DND-41 (cell line): ENCODE measurements around the gene ACTN1.

Source experiments
- ATAC-seq: fragments of 200-7000 bp; cut with Tn5 transposase; 3 replicates; pipeline ENCODE4 v1.9.1; 2021; ENCODE audit warnings: low read depth; ENCODE audit not compliant: insufficient read depth
- DNase-seq: peaks from one replicate; pipeline ENCODE4 v3.0.0-alpha.2; 2020
- H2AFZ ChIP-seq: 2 replicates; pipeline ENCODE4 v1.6.0; 2012; ENCODE audit warnings: low read depth, low read length
- H3K27ac ChIP-seq: 2 replicates; pipeline ENCODE4 v1.5.1; 2012; ENCODE audit warnings: low read length, inconsistent platforms
- H3K27me3 ChIP-seq: fragments of 200-600 bp; sonication (generic); 2 replicates; pipeline ENCODE4 v1.6.0; 2012; ENCODE audit warnings: low read length, mild to moderate bottlenecking, inconsistent platforms; ENCODE audit not compliant: insufficient read depth, poor library complexity
- H3K36me3 ChIP-seq: 2 replicates; pipeline ENCODE4 v1.5.1; 2012; ENCODE audit warnings: low read length, inconsistent platforms; ENCODE audit not compliant: insufficient read depth
- H3K4me1 ChIP-seq: 2 replicates; pipeline ENCODE4 v1.5.1; 2012; ENCODE audit warnings: mild to moderate bottlenecking, low read length; ENCODE audit not compliant: insufficient read depth
- H3K4me2 ChIP-seq: 2 replicates; pipeline ENCODE4 v1.6.0; 2012; ENCODE audit warnings: mild to moderate bottlenecking, moderate library complexity, low read length, inconsistent platforms; ENCODE audit not compliant: insufficient read depth
- H3K4me3 ChIP-seq, 2 experiments: fragments of 200-600 bp in 1 of 2; shearing (Covaris generic) in 1 of 2; 2 replicates each; pipeline ENCODE4 v1.5.1; 2012 to 2016; ENCODE audit warnings: inconsistent platforms in 2 of 2, low read length in 2 of 2, mild to moderate bottlenecking in 2 of 2, low read depth in 1 of 2, moderate library complexity in 1 of 2
- H3K79me2 ChIP-seq: 2 replicates; pipeline ENCODE4 v1.6.0; 2012; ENCODE audit warnings: low read length, inconsistent platforms; ENCODE audit not compliant: insufficient read depth
- H3K9ac ChIP-seq: 2 replicates; pipeline ENCODE4 v1.6.0; 2012; ENCODE audit warnings: low read depth, mild to moderate bottlenecking, inconsistent platforms, low read length, moderate library complexity
- H3K9me3 ChIP-seq: 2 replicates; pipeline ENCODE4 v1.5.1; 2012; ENCODE audit warnings: low read length, moderate library complexity, mild to moderate bottlenecking, inconsistent platforms; ENCODE audit not compliant: insufficient read depth, severe bottlenecking
- H4K20me1 ChIP-seq: 2 replicates; pipeline ENCODE4 v1.6.0; 2012; ENCODE audit warnings: low read length; ENCODE audit not compliant: insufficient read depth
- CTCF ChIP-seq: IDR thresholded peaks from 2 replicates; pipeline ENCODE4 v1.5.1; 2012; ENCODE audit warnings: borderline replicate concordance, low read length, moderate library complexity, mild to moderate bottlenecking; ENCODE audit not compliant: poor library complexity, severe bottlenecking; ENCODE audit errors: extremely low read depth
- EZH2 ChIP-seq: IDR thresholded peaks from 3 replicates; pipeline ENCODE4 v1.6.1; 2012; ENCODE audit warnings: borderline replicate concordance, low read depth, mild to moderate bottlenecking, moderate library complexity, low read length, inconsistent platforms; ENCODE audit not compliant: severe bottlenecking

The ACTN1 gene

GRCh38 chr14:68936980-68937379 is 42.1 kb downstream of the ACTN1 start:
- Histone ChIP-seq H3K36me3 (no peaks in the 10 kb centered on the region), H3K4me3 (no peak overlapping the region), H3K9me3 (no peaks in the 10 kb centered on the region), H3K79me2 (peaks cover 77% of the 10 kb centered on the region), H3K9ac (no peak overlapping the region), H3K27me3 (no peaks in the 10 kb centered on the region), H3K27ac (no peak overlapping the region), H4K20me1 (peaks cover 71% of the 10 kb centered on the region), H2AFZ (no peak overlapping the region), H3K4me1 (no peaks in the 10 kb centered on the region), H3K4me2 (no peak overlapping the region)
- no peak for DNase-seq
- no peak for ATAC-seq
- no peak for TF ChIP-seq EZH2
- no peak for TF ChIP-seq CTCF

- Histone ChIP-seq H4K20me1 (peaks cover 70% of the 10 kb centered on the region), H3K27ac (no peak overlapping the region), H3K4me1 (no peaks in the 10 kb centered on the region), H3K79me2 (peaks cover 75% of the 10 kb centered on the region), H3K4me3 (no peak overlapping the region), H3K4me2 (no peak overlapping the region), H2AFZ (no peak overlapping the region), H3K9ac (no peak overlapping the region), H3K9me3 (no peaks in the 10 kb centered on the region), H3K27me3 (no peaks in the 10 kb centered on the region), H3K36me3 (no peaks in the 10 kb centered on the region)
- ATAC-seq (no peak), DNase-seq (no peak)
- TF ChIP-seq CTCF (no peak), EZH2 (no peak)
Measured at GRCh38 chr14:68936476-68936875, 42.6 kb downstream of the ACTN1 start.

- Histone ChIP-seq H3K36me3 (no peaks in the 10 kb centered on the region), H3K9me3 (no peaks in the 10 kb centered on the region), H3K4me3 (no peak overlapping the region), H4K20me1 (peaks cover 70% of the 10 kb centered on the region), H3K4me2 (no peak overlapping the region), H3K27ac (no peak overlapping the region), H3K79me2 (peaks cover 75% of the 10 kb centered on the region), H3K27me3 (no peaks in the 10 kb centered on the region), H3K9ac (no peak overlapping the region), H2AFZ (no peak overlapping the region), H3K4me1 (no peaks in the 10 kb centered on the region)
- ATAC-seq (no peak), DNase-seq (no peak)
- TF ChIP-seq CTCF (no peak), EZH2 (no peak)
Measured at GRCh38 chr14:68935761-68936214, 43.3 kb downstream of the ACTN1 start.

GRCh38 chr14:68934066-68934465 is 45.0 kb downstream of the ACTN1 start:
- no peak overlapping the region for H3K9ac ChIP-seq
- H3K27ac ChIP-seq: no peak overlapping the region
- TF ChIP-seq EZH2: no peak
- no peak for TF ChIP-seq CTCF
- H3K9me3 ChIP-seq: no peaks in the 10 kb centered on the region
- no peak overlapping the region for H3K4me2 ChIP-seq
- H3K4me1 ChIP-seq: no peaks in the 10 kb centered on the region
- DNase-seq: no peak
- H4K20me1 ChIP-seq: peaks cover 66% of the 10 kb centered on the region
- ATAC-seq: no peak
- H3K36me3 ChIP-seq: no peaks in the 10 kb centered on the region
- no peak overlapping the region for H3K4me3 ChIP-seq
- peaks cover 70% of the 10 kb centered on the region for H3K79me2 ChIP-seq
- H3K27me3 ChIP-seq: no peaks in the 10 kb centered on the region
- H2AFZ ChIP-seq: no peak overlapping the region
